ENCODE measurements around the gene OR10A5. TPM values are rescaled to one million over a fixed set of nuclear protein-coding genes. Genes with fewer than 3 reads are reported as not detected.
"Not testable (repeated sequence)": the region's sequence is repeated elsewhere in the genome, so short reads cannot be mapped to it uniquely, and the experiment has no call there.

Gene OR10A5
- not detected for total RNA-seq

GRCh38 chr11:6845383-6845782 lies at the start of gene OR10A5:
OR10A5 (plus strand) TSS chr11:6845683; CDS start chr11:6845683, 0 bp downstream.
- DNase-seq (ENCODE audit: low spot score): no peak

GRCh38 chr11:6799402-6799801 lies 46.1 kb upstream of the OR10A5 start, which contains the start of gene OR6A2:
OR6A2 (minus strand) TSS chr11:6799689; CDS start chr11:6795708, 3,981 bp downstream.
- no peak for DNase-seq (ENCODE audit: low spot score)

- not testable (repeated sequence) for DNase-seq (ENCODE audit: low spot score)
These were observed 44.4 kb upstream of the OR10A5 start for GRCh38 chr11:6801075-6801474.

GRCh38 chr11:6812390-6813005 lies 33.0 kb upstream of the OR10A5 start:
- DNase-seq (ENCODE audit: low spot score): no peak

GRCh38 chr11:6813656-6814055 lies 31.8 kb upstream of the OR10A5 start:
- DNase-seq (ENCODE audit: low spot score): no peak

GRCh38 chr11:6817694-6818093 lies 27.8 kb upstream of the OR10A5 start:
- no peak for DNase-seq (ENCODE audit: low spot score)

- DNase-seq (ENCODE audit: low spot score): no peak
These were observed 26.5 kb upstream of the OR10A5 start for GRCh38 chr11:6818967-6819366.

GRCh38 chr11:6824136-6824823 lies 21.2 kb upstream of the OR10A5 start:
- no peak for DNase-seq (ENCODE audit: low spot score)

GRCh38 chr11:6825231-6825744 lies 20.2 kb upstream of the OR10A5 start:
- DNase-seq (ENCODE audit: low spot score): no peak

- DNase-seq (ENCODE audit: low spot score): no peak
These were observed 17.4 kb upstream of the OR10A5 start for GRCh38 chr11:6828103-6828502.

- no peak for DNase-seq (ENCODE audit: low spot score)
These were observed 12.1 kb upstream of the OR10A5 start for GRCh38 chr11:6833356-6833755.

- DNase-seq (ENCODE audit: low spot score): no peak
These were observed 11.5 kb upstream of the OR10A5 start for GRCh38 chr11:6834021-6834420.

- DNase-seq (ENCODE audit: low spot score): no peak
These were observed 3.8 kb upstream of the OR10A5 start for GRCh38 chr11:6841694-6842093.

- no peak for DNase-seq (ENCODE audit: low spot score)
These were observed 1.8 kb upstream of the OR10A5 start for GRCh38 chr11:6843670-6844069.

GRCh38 chr11:6844356-6844755 lies 1.1 kb upstream of the OR10A5 start:
- DNase-seq (ENCODE audit: low spot score): no peak

GRCh38 chr11:6850526-6850925 lies 5.0 kb downstream of the OR10A5 start:
- no peak for DNase-seq (ENCODE audit: low spot score)

- DNase-seq (ENCODE audit: low spot score): not testable (repeated sequence)
These were observed 9.3 kb downstream of the OR10A5 start for GRCh38 chr11:6854801-6855200.

- DNase-seq (ENCODE audit: low spot score): no peak
These were observed 10.6 kb downstream of the OR10A5 start for GRCh38 chr11:6855971-6856541.

- no peak for DNase-seq (ENCODE audit: low spot score)
These were observed 11.4 kb downstream of the OR10A5 start for GRCh38 chr11:6856871-6857270.

- no peak for DNase-seq (ENCODE audit: low spot score)
These were observed 17.5 kb downstream of the OR10A5 start, which contains the start of gene OR10A2 for GRCh38 chr11:6862961-6863360. OR10A2 (plus strand) TSS chr11:6863057; CDS start chr11:6869755, 6,698 bp downstream.

GRCh38 chr11:6864438-6864837 lies 19.0 kb downstream of the OR10A5 start:
- no peak for DNase-seq (ENCODE audit: low spot score)

- DNase-seq (ENCODE audit: low spot score): no peak
These were observed 25.8 kb downstream of the OR10A5 start for GRCh38 chr11:6871278-6871677.

GRCh38 chr11:6875761-6876160 lies 30.3 kb downstream of the OR10A5 start:
- no peak for DNase-seq (ENCODE audit: low spot score)

Data from mucosa of gallbladder (tissue), 1 donor.